Left renal cortex interstitium (tissue), 4 donors: ENCODE results near the gene IQCH. TPM values are rescaled to one million over a fixed set of nuclear protein-coding genes. Genes with fewer than 3 reads are reported as not detected.

Experiments
- DNase-seq, 4 donors: peaks; one replicate each; pipeline ENCODE4 v3.0.0-alpha.2; 2013; ENCODE audit warnings: low read depth in 4 of 4, low spot score in 2 of 4, missing footprints in 1 of 4
- polyA plus RNA-seq, 4 donors: library from polyadenylated mRNA; unstranded; fragments of 120-200 nt; gene quantifications; one replicate each; pipeline ENCODE4 v1.2.1, GENCODE V29; 2013; ENCODE audit not compliant: insufficient read length in 4 of 4

IQCH gene
- polyA plus RNA-seq, 4 donors: 5.7 to 8.6 (median 7.7) TPM

DNA sequence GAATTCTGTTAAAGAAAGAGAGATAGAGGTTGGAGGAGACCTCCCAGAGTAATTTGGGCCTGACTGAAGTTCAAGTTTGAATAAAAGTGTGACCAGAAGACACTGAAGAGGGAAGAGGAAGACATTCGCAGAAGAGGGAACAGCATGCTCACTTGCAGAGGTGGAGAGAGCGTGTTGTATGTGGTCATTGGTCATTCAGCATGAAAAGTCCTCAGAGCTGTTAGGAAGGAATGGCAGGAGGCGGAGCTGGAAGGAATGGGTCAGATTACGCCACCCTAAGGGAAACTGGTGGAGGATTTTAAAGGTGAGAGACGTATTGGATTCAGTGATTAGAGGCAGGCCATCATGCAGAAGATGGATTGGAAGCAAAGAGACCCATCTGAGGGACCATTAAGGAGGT lies 41.6 kb downstream of the IQCH start:
- DNase-seq: no peak

DNA sequence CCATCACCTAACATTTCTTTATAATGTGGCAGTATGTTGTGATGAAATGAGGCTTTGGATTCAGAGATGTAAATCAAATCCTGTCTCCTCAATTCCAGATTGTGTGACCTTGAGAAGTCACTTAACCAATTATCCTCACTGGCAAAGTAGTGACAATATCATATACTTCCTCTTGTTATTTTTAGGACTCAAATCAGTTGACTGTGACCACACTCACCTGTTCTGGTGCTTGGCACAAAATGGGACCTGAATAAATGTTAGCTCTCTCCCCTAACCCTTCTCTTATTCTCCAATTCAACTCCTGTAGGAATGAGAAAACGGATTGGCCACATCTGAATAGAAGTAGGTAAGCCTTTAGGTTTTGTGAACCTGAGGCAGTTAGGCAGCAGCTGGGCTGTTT lies 42.1 kb downstream of the IQCH start:
- DNase-seq: no peak

DNA sequence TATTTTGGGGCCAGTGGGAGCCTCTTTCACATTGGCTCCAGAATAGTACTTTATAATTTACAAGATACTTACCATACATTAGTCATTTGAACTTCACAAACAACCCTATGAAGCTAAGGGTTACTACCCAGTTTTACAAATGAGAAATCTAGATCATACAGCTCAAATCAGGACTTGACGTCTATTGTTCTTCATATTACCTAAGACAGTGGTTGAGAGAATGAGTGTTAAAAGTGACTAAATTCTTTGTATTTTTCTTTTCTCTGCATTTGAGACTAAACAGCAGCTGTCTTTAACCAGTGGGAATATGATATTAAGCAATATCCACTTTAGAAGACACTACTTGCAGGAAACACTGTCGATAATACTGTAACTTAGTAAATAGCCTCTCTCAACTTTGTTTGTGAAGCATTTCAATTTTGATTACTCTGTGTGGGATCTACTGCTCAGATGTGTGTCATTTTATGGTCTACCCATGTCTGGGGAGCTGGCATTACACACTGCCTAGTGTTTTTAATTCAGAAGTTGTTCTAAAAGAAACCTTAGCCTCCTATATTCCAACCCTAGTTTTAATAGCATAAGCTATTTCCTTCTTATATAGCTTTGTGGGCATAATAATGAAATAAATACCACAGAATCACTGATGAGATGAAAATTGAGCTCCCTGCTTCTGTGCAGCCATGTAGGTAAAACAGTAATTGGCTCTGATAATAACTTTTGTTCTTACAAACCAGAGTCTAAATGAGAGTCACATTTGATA lies 45.9 kb downstream of the IQCH start:
- no peak for DNase-seq

DNA sequence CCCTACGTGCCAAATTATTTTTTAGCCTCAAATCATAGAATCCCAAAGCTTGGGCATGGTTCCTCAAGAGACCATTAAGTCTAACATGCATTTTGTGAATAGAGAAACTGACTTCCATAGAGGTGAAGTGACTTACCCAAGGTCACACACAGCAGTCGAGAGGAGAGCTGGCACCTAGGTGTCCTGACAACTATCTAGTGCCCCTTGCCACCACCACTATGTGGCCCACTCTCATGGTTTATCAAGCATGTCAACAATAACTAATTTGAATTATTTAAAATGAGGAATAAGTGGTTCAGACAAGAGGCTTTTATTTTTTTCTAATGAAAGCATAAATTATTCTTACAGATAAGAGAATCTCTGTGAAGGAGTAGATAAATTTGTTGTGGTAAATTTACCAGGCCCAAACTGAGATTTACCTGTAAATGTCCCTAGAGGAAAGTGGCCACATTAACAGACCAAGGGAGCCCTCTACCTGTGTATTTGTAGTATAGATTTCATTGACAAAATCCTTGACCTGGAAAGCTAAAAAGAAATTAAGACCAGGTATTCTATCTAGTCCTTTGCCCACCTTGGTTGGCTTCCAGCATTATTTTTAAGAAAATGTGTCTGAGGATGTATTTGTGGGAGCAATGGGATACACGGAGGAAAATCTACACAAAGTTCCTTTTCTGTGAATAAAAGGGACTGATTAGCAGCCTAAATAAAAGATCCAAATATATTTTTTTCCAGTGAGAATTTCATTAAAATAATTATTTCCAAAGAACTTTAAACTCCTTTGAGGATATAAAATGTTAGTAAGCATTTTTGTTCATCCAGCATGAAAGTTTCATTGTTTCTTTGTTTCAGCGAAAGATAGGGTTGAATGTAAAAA lies 49.1 kb downstream of the IQCH start:
- no peak for DNase-seq

DNA sequence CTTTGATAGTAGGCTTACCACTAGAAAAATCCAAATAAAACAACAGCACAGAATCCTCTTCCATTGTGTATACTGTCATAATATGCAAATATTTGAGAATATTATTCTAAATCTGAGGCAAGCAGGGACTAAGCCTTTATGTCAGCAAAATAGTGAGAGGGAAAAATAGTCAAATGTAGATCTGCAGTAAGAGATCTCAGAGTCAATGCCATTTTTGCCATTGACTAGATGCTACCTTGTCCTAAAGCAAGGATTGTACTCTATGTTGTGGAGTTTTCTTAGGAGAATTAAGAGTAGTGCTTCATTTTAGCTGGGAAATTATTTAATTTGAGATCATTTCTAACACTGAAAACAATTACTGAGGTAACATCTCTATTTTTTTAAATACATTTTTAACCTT lies 50.2 kb downstream of the IQCH start:
- DNase-seq: no peak

DNA sequence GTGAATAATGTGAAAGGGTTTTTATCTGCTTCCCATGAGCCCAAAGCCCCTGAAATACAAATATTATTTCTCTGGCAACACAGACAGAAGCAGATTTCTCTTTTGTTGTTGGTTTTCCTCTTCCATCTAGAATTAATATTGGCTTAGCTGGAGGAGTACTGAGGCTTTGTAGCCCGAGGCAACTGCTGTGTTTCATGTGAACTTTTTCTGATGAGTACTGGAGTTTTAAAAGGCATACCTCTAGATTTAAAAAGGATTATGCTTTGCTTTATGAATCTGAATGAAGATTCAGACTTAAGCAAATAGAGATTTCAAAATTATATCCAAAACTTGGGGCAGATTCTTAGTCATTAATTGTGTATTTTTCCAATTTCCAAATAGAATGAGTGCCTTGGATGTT lies 50.9 kb downstream of the IQCH start:
- DNase-seq: no peak

DNA sequence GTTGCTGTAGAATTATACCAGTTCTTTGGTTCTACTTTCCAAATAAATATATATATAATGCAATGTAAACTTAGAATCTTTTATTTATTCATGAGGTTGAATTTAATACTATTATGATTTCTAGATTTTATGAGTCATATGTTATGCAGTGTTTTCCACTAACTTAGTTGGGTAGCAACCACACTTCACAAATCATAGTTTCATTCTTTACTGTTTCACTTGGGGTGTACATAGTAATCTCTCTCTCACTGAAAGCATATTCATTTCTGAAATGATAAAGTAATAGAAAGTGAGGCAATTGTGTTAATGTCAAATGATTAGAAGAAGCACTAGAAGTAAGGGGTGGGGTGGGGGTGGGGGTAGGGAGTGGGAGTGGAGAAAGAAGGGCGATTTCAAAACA lies 52.6 kb downstream of the IQCH start:
- no peak for DNase-seq

DNA sequence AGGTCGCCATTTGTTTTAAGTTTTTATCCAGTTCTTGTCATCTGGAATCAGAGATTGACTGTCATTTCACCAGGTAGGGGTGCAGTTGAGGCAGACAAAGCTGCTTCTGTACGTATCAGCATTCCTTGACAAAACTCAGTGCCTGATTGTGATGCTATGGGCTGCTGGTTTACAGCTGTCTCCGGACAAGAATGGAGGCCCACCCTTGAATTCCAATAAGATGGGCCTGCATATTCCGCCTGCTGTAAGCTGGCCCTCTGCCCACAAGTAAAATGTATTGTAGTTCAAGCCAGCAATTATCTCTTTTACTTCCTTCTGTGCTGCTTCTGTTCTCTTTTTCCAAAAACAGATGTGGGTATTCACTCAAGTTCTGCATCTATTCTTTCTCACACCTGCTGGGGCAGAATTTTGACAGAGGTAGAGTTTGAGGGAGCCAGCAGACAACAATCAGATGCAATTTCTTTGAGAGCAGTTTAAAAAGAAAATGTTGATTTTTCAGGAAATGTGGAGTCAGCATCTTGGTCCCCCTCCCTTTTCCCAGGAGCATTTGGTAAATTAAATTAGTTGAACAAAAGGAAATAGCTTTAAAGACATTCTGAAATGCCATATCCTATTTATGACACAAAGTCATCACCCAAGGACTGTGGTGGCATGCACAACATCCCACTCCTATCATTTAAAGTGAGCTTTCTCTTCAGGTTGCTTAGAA lies 53.5 kb downstream of the IQCH start:
- no peak for DNase-seq

DNA sequence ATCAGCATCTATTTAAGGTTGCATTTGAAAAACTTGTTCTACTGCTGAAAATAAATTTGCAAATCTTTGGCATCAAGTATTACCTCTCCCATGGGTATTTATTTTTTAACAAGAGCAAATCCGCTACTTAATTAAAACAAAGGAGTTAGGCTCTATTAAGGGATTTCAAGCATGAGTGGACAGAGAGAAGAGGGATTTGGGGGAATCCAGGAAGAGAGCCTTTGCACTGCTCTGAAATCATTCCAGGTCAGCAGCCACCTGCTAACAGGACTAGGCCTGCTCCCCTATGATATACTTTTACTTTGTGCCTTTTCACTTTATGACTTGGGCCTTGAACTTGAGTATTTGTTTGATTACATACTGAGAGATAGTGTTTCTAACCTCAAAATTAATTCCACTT lies 57.1 kb downstream of the IQCH start:
- DNase-seq: no peak

DNA sequence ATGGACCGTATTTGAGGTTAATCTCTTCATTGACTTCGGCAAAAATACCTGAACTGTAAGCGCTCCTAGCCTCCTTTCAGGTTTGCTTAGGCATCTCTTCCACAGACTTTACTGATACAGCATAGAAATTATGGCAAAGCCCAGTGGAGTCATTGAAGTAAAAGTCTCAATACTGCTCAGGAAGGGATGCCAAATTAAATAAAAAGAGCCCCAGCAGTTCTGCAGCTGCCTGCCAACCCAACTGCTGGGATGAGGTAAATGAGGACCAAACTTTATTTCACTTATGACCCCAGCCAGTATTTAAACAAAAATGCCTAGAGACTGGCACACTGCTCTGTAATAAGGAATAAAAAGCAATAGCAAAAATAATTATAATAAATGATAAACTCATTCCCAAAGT lies 65.4 kb downstream of the IQCH start:
- DNase-seq: no peak

DNA sequence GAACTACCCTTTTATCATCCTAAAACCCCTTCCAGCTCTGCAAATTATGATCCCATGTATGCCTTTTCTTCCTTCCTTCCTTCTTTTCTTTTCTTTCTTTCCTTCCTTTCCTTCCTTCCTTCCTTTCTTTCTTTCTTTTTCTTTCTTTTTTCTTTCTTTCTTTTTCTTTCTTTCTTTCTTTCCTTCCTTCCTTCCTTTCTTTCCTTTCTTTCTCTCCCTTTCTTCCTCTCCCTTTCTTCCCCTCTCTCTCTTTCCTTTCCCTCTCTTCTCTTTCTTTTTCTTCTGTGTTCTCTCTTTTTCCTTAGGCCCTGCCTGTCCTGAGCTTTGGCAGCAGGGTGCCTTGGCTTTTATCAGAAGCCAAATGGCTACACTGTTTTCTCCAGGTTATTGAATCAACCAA lies 66.8 kb downstream of the IQCH start:
- no peak for DNase-seq

DNA sequence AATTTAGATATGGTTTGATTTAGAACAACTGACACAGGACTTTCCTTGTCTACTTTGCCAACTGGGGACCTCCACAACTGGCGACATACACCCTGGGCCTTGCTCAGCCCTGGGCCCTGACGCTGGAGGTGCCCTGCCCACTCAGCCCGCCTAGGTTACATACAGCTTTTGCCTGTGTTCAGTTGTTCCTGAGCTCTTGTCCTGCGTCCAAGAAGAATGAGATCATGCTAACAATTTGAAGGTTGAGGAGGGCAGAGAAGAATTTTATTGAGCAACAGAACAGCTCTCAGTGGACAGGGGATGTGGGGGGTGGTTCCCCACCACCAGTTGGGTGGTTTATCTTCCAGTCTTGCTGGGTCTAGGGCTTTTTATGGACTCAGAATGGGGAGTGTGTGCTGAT lies 67.9 kb downstream of the IQCH start:
- no peak for DNase-seq

DNA sequence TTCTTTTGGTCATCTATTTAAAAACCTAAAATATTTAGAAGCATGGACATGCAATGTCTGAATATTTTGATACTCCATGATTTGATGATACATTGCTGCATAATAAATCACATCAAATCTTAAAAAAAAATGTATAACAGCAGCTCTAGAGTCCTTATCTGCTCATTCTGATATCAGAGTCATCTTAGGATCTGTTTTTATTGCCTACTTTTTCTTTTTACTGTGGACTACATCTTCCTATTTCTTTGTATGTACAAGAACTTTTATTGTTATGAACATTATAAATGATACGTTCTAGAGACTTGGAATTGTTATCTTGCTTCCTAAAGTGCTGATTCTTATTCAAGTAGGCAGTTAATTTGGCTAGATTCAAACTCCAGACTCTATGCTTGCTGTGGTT lies 72.7 kb downstream of the IQCH start:
- DNase-seq: no peak

DNA sequence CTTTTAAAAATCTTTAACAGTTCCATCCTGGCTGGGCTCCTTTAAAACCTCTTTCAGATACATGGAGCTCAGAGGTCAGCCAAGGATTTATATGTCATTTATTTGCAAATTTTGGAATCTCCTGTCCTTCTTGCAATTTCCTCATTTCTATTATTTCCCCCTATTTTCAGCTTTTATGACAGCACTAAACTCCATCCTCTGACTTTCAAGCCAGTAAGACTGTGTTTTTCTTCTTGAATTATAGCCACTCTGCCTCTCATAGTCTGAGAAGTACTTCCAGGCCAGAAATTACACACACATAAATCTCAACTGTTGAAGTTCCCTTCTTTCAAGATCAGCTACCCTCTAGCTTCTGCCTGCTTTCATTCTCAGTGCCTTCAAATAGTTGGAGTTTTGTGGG lies 73.2 kb downstream of the IQCH start:
- DNase-seq: no peak

DNA sequence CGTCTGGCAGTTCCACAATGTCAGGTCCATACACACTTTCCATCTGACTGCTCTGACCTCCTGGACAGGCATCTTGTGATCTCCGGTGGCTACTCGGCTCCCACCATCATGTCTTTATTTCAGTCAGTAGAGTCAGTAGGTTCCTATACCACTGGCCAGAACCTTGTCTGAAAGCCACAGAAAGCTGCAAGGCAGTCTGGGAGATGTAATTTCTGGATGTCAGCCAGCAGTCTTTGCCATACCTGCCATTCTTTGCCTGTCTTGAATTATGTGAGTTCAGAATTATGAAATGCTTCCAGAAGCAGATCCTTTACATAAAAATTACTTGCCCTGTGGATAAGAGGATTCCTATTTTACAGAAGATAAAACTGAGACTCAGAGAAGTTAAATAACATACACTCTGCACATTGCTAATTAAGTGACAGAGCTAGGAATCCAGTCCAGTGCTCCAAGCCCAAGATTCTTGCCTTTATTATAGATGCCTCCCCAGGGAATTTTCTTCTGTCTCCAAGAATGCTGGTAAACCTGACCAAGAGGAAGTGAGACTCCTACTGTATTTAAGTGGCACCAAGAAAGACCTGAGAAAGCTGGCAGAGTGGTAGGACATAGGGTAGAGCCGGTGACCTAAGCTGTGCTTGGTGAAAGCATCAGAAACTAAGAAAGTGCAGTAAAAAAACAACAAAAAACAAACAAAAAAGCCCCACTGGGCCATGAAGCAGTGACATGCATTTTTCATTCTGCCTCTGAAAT lies 75.6 kb downstream of the IQCH start:
- DNase-seq: no peak

DNA sequence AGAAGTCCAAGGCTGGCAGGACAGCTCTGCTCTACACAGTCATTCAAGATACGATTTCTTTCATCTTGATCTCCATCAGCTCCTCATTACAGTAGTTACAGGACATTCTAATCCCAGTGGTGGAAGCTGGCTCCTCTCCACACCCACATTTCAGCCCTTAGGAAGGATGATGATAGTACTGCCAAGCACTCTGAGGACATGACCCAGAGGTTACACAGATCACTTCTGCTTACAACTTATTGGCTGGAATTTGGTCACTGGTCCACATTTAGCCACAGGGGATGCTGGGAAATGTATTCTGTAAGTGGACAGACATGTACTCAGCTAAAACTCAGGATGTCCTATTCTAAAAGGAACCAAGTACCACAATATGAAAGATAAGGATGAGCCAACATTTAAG lies 77.1 kb downstream of the IQCH start:
- DNase-seq: no peak

DNA sequence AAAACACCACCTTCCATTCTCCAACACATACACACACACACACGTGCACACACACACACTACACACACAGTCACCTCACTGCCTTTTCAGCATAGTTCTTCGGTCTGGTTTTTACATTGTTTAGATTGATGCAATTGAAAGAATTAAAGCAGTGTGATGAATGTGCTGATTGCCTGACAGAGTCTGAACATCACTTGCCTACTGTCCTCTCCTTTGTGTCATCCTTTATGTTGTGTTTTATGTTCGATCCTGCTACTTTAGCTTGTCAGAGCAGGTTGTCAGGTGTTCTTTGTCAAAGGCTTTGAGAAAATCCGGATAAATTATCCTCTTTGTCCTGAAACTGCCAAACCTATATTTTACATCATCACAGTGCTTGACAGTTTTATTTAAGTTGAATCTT lies 80.4 kb downstream of the IQCH start:
- no peak for DNase-seq

DNA sequence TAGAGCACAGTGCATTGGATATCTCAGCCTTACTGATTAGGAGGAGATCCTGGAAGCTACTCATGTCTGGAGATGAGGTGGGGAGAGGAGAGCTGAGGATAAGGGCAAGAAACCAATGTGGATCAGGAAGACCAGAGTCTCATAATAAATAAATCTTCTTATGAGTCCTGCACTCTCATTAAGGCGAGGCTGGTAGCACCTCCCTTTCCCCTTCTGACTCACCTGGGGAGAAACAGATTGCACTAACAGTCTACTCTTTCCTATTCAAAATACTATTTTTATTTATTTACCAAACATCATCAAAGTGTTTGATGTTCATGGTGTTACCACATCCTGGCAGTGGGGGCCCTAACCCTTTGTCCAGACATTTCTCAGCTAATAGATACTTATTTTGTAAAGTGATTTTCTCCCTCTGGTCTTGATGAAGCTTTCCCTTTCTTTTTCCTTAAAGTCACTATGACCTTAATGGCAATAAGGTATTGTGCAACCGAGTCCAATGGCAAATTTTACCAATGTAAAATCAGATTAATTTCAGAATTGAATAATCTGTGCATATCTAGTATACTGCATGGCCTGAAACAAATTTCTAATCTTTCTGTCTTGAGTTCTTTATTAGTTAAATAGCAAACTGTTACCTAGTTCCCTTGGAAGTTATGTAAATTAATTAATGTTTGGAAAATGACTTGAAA lies 81.1 kb downstream of the IQCH start:
- DNase-seq: no peak

DNA sequence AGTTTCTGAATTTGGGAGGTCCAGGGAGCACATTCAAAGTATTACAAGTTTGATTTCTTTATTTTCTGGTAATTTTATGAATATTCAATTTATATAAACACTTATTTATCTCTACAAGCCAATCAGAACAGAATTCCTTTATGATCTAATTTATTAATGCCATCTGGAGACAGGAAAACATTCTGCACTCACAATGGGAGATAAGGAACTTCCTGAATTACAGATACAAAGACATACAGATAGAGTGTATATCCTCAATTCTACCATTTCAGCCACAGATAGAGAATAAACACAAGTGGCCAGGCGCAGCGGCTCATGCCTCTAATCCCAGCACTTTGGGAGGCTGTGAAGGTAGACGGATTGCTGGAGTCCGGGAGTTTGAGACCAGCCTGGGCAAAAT lies 86.0 kb downstream of the IQCH start:
- DNase-seq: no peak

DNA sequence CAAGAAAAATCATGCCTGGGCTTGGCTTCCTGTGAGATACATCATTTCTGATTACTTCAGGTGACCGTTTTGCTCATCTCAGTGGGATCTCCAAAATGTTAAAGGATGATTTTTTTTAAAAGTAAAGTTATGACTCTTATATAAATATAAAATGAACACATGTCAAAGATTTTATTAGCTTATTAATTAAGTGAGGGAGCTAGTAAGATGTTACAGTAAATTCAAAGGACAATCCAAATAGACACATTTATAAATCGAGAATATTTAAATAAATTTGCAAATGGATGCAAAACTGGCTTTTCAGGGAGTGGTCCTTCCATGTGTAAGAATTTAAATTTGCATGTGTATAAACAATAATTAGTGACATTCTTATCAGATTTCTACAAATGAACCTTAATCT lies 87.0 kb downstream of the IQCH start:
- DNase-seq: no peak
